Epithelial cell of proximal tubule (primary cell): ENCODE results near the gene DENND1A. TPM values are rescaled to one million over a fixed set of nuclear protein-coding genes. Genes with fewer than 3 reads are reported as not detected.

Experiments used
- DNase-seq: peaks from one replicate; pipeline ENCODE4 v3.0.0-alpha.2; 2011; ENCODE audit warnings: low read depth
- H3K4me3 ChIP-seq: 2 replicates; pipeline ENCODE4 v1.5.1; 2011; ENCODE audit warnings: low read depth, mild to moderate bottlenecking, low read length
- CTCF ChIP-seq: conservative IDR thresholded peaks from 2 replicates; pipeline ENCODE4 v1.5.1; 2012; ENCODE audit warnings: low read depth, mild to moderate bottlenecking, low read length
- total RNA-seq: library from RNA; depleted of rRNA; stranded (reverse); fragments of >200 nt; gene quantifications from 2 replicates; pipeline ENCODE4 v1.2.3, GENCODE V29; 2015

The DENND1A gene
- total RNA-seq, 1 donor from 2014 or later = 26.6 TPM

GRCh38 chr9:123378956-123379660 is 550.8 kb downstream of the DENND1A start:
- TF ChIP-seq CTCF = no peak
- no peak for DNase-seq
- H3K4me3 ChIP-seq = no peak overlapping the region

GRCh38 chr9:123378025-123378424 is 551.9 kb downstream of the DENND1A start:
- no peak overlapping the region for H3K4me3 ChIP-seq
- no peak for TF ChIP-seq CTCF
- no peak for DNase-seq

GRCh38 chr9:123377211-123377971 is 552.5 kb downstream of the DENND1A start:
- DNase-seq = no peak
- TF ChIP-seq CTCF = no peak
- no peak overlapping the region for H3K4me3 ChIP-seq

GRCh38 chr9:123376218-123377071 is 553.5 kb downstream of the DENND1A start:
- H3K4me3 ChIP-seq = no peak overlapping the region
- TF ChIP-seq CTCF = no peak
- no peak for DNase-seq

GRCh38 chr9:123375469-123376132 is 554.3 kb downstream of the DENND1A start:
- no peak for DNase-seq
- TF ChIP-seq CTCF = no peak
- H3K4me3 ChIP-seq = no peak overlapping the region

GRCh38 chr9:123373946-123374345 is 556.0 kb downstream of the DENND1A start:
- DNase-seq = no peak
- TF ChIP-seq CTCF = no peak
- H3K4me3 ChIP-seq = no peak overlapping the region
